ENCODE measurements around the gene SKI.

- no peak for TF ChIP-seq MYNN (IDR thresholded peaks at IDR 0.05)
- no peak for TF ChIP-seq MYNN (CRISPR knock-in tag; IDR thresholded peaks at IDR 0.05)
- TF ChIP-seq SMAD3 (CRISPR knock-in tag; conservative IDR thresholded peaks at IDR 0.05), result no peak
- no peak for TF ChIP-seq HES1 (IDR thresholded peaks at IDR 0.05; ENCODE audit: low read depth)
- no peak for TF ChIP-seq FOXA1 (IDR thresholded peaks at IDR 0.05; ENCODE audit: borderline replicate concordance)
- TF ChIP-seq MTA3 (IDR thresholded peaks at IDR 0.05; ENCODE audit: borderline replicate concordance), result no peak
- TF ChIP-seq KLF6 (CRISPR knock-in tag; IDR thresholded peaks at IDR 0.05; ENCODE audit: borderline replicate concordance), result no peak
These were observed 73.6 kb downstream of the SKI start for GRCh38 chr1:2301607-2302291.

All from K562 (cell line).